Measurements from ENCODE around the gene MXI1. TPM values are rescaled to one million over a fixed set of nuclear protein-coding genes. Genes with fewer than 3 reads are reported as not detected.

MXI1 gene
- total RNA-seq, 2 donors from 2014 or later, result 31.3 to 55.4 TPM

GRCh38 chr10:110275128-110275729, 67.8 kb downstream of the MXI1 start:
- Mint-ChIP-seq H3K9me3 (no peaks in the 10 kb centered on the region), H3K36me3 (ENCODE audit: low read depth) (peaks cover 7% of the 10 kb centered on the region), H3K27me3 (ENCODE audit: insufficient read depth) (no peaks in the 10 kb centered on the region), H3K27ac (no peak overlapping the region), H3K4me1 (peaks cover 20% of the 10 kb centered on the region), H3K4me3 (no peak overlapping the region)
- TF ChIP-seq CTCF (conservative IDR thresholded peaks at IDR 0.05), result no peak
- Histone ChIP-seq H3K9me3 (ENCODE audit: control insufficient read depth, low read length) (no peaks in the 10 kb centered on the region), H3K9ac (ENCODE audit: extremely low read depth, low read length, poor library complexity, severe bottlenecking) (no peak overlapping the region), H3K4me3 (ENCODE audit: low read length) (no peak overlapping the region), H3K4me1 (ENCODE audit: control insufficient read depth, insufficient read depth, low read length) (peaks cover 2% of the 10 kb centered on the region), H3K27me3 (ENCODE audit: control insufficient read depth, insufficient read depth, low read length, poor library complexity, severe bottlenecking) (no peaks in the 10 kb centered on the region), H3K36me3 (ENCODE audit: control insufficient read depth, insufficient read depth, low read length) (peaks cover 5% of the 10 kb centered on the region), H3K27ac (ENCODE audit: low read depth, low read length) (no peak overlapping the region)
- DNase-seq, result no peak
- 92 to 93% methylated on average over 2 of the region's 2 CpGs for WGBS, 2 experiments (ENCODE audit: insufficient coverage in 1 of 2, insufficient read length in 1 of 2)

DNA sequence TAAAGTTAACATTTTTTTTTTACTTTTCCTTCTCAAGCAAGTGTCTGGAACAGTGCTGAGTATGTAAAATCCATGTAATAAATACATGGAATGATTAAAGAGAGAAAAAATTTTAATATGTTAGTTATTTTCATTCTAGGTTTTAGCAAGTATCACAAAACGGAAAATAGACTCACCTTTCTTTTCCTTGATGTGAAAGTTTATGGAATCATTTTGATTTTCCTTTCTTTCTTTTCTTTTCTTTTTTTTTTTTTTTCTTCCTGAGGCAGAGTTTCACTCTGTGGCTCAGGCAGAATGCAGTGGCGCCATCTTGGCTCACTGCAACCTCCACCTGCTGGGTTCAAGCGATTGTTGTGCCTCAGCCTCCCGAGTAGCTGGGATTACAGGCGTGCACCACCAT, 69.2 kb downstream of the MXI1 start:
- Mint-ChIP-seq H3K4me1 (peaks cover 18% of the 10 kb centered on the region), H3K27me3 (ENCODE audit: insufficient read depth) (no peaks in the 10 kb centered on the region), H3K27ac (no peak overlapping the region), H3K36me3 (ENCODE audit: low read depth) (peaks cover 13% of the 10 kb centered on the region), H3K9me3 (no peaks in the 10 kb centered on the region), H3K4me3 (no peak overlapping the region)
- H3K4me1 ChIP-seq (ENCODE audit: control insufficient read depth, insufficient read depth, low read length), result peaks cover 2% of the 10 kb centered on the region
- no peaks in the 10 kb centered on the region for H3K27me3 ChIP-seq (ENCODE audit: control insufficient read depth, insufficient read depth, low read length, poor library complexity, severe bottlenecking)
- 61 to 96% methylated on average over 2 to 4 of the region's 5 CpGs for WGBS, 2 experiments (ENCODE audit: insufficient coverage in 1 of 2, insufficient read length in 1 of 2)
- DNase-seq, result no peak
- no peak overlapping the region for H3K4me3 ChIP-seq (ENCODE audit: low read length)
- TF ChIP-seq CTCF (conservative IDR thresholded peaks at IDR 0.05), result no peak
- no peak overlapping the region for H3K27ac ChIP-seq (ENCODE audit: low read depth, low read length)
- H3K36me3 ChIP-seq (ENCODE audit: control insufficient read depth, insufficient read depth, low read length), result peaks cover 18% of the 10 kb centered on the region
- H3K9me3 ChIP-seq (ENCODE audit: control insufficient read depth, low read length), result no peaks in the 10 kb centered on the region
- H3K9ac ChIP-seq (ENCODE audit: extremely low read depth, low read length, poor library complexity, severe bottlenecking), result no peak overlapping the region

- TF ChIP-seq CTCF (conservative IDR thresholded peaks at IDR 0.05), result no peak
- no peak for DNase-seq
- H3K27me3 Mint-ChIP-seq (ENCODE audit: insufficient read depth), result no peaks in the 10 kb centered on the region
- H3K9ac ChIP-seq (ENCODE audit: extremely low read depth, low read length, poor library complexity, severe bottlenecking), result no peak overlapping the region
- peaks cover 2% of the 10 kb centered on the region for H3K4me1 ChIP-seq (ENCODE audit: control insufficient read depth, insufficient read depth, low read length)
- H3K27ac Mint-ChIP-seq, result no peak overlapping the region
- H3K9me3 Mint-ChIP-seq, result no peaks in the 10 kb centered on the region
- H3K27ac ChIP-seq (ENCODE audit: low read depth, low read length), result peak overlapping the region; percentile 40
- H3K27me3 ChIP-seq (ENCODE audit: control insufficient read depth, insufficient read depth, low read length, poor library complexity, severe bottlenecking), result no peaks in the 10 kb centered on the region
- no peak overlapping the region for H3K4me3 Mint-ChIP-seq
- no peaks in the 10 kb centered on the region for H3K9me3 ChIP-seq (ENCODE audit: control insufficient read depth, low read length)
- H3K36me3 Mint-ChIP-seq (ENCODE audit: low read depth), result peaks cover 13% of the 10 kb centered on the region
- peaks cover 18% of the 10 kb centered on the region for H3K4me1 Mint-ChIP-seq
- H3K36me3 ChIP-seq (ENCODE audit: control insufficient read depth, insufficient read depth, low read length), result peaks cover 21% of the 10 kb centered on the region
- no peak overlapping the region for H3K4me3 ChIP-seq (ENCODE audit: low read length)
- WGBS, 2 experiments (ENCODE audit: insufficient coverage in 1 of 2, insufficient read length in 1 of 2), result 88 to 97% methylated on average over 1 to 2 of the region's 2 CpGs
These were observed 70.2 kb downstream of the MXI1 start for GRCh38 chr10:110277591-110277990.
